ENCODE measurements around the gene EVC.

DNA sequence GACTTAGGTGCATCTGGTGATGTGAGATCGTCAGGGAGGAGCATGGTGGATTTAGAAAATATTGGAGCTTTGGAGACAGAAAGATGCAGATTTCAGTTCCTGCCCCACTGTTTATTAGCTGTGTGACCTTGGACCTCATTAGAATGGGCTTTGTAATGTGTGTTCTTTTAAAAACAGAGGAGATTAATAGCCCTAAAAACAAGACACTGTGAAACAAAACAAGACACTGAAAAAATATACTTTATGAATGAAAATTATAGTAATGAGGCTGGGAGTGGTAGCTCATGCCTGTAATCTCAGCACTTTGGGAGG is 79.5 kb downstream of the EVC start:
- TF ChIP-seq, protein P1, sequence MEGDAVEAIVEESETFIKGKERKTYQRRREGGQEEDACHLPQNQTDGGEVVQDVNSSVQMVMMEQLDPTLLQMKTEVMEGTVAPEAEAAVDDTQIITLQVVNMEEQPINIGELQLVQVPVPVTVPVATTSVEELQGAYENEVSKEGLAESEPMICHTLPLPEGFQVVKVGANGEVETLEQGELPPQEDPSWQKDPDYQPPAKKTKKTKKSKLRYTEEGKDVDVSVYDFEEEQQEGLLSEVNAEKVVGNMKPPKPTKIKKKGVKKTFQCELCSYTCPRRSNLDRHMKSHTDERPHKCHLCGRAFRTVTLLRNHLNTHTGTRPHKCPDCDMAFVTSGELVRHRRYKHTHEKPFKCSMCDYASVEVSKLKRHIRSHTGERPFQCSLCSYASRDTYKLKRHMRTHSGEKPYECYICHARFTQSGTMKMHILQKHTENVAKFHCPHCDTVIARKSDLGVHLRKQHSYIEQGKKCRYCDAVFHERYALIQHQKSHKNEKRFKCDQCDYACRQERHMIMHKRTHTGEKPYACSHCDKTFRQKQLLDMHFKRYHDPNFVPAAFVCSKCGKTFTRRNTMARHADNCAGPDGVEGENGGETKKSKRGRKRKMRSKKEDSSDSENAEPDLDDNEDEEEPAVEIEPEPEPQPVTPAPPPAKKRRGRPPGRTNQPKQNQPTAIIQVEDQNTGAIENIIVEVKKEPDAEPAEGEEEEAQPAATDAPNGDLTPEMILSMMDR (IDR thresholded peaks at IDR 0.05; ENCODE audit: low read length) = no peak
- no peak for TF ChIP-seq EZH2 (optimal IDR thresholded peaks at IDR 0.05; ENCODE audit: low read depth, low read length)
- no peak for TF ChIP-seq EZH2phosphoT487 (IDR thresholded peaks at IDR 0.05; ENCODE audit: low read length)

Measured in MM.1S (cell line).